HCT116 (cell line): ENCODE data around the gene TULP3. TPM values are rescaled to one million over a fixed set of nuclear protein-coding genes. Genes with fewer than 3 reads are reported as not detected.

Source experiments
- ATAC-seq: fragments of 200-7000 bp; cut with Tn5 transposase; 2 replicates; pipeline ENCODE4 v1.9.1; 2020; ENCODE audit warnings: mild to moderate bottlenecking, moderate library complexity
- BruUV-seq: library from RNA; stranded (reverse); fragments of 400-500 nt; replicated peaks from 2 replicates; lab custom pipeline; 2021; lab: Mats Ljungman, UMichigan
- CTCF ChIA-PET: fragments of 300-600 bp; sonication (Branson Sonifier 250); formaldehyde crosslinking; loops from one replicate; lab custom pipeline; 2021; ENCODE audit warnings: antibody characterized with exemption; lab: Charles Lee
- POLR2A ChIA-PET: fragments of 300-600, 350-600 bp; sonication (Branson Sonifier 250); formaldehyde crosslinking; loops from one replicate; lab custom pipeline; 2021; ENCODE audit warnings: antibody characterized with exemption; lab: Charles Lee
- RAD21 ChIA-PET, 2 experiments: fragments of 300-600 bp; sonication (Branson Sonifier 250); formaldehyde crosslinking; loops; one replicate each; lab custom pipeline; 2023; ENCODE audit warnings: low total read pairs in 2 of 2; ENCODE audit not compliant: uncharacterized antibody in 2 of 2, unreplicated experiment in 2 of 2, low non-redundant PET in 1 of 2; lab: Charles Lee
- DNase-seq: peaks from one replicate; pipeline ENCODE4 v3.0.0-alpha.2; 2010; ENCODE audit warnings: low read depth, low spot score
- H2AFZ ChIP-seq: fragments of 200-600 bp; shearing (Covaris generic), sonication (generic); 2 replicates; pipeline ENCODE4 v1.6.1; 2017; ENCODE audit warnings: low read depth, mixed run types, mixed read lengths, antibody characterized with exemption, low read length; ENCODE audit not compliant: poor library complexity, severe bottlenecking
- H3K27ac ChIP-seq: 2 replicates; pipeline ENCODE4 v1.5.1; 2012; ENCODE audit warnings: low read depth, low read length
- H3K27me3 ChIP-seq: fragments of 200-600 bp; sonication (generic); 2 replicates; pipeline ENCODE4 v1.6.1; 2016; ENCODE audit warnings: mixed run types, low read length, mixed read lengths; ENCODE audit not compliant: insufficient read depth
- H3K36me3 ChIP-seq, 2 experiments: fragments of 200-500 bp in 1 of 2; fragments of 200-600 bp in 1 of 2; sonication (Bioruptor generic) in 1 of 2; sonication (generic) in 1 of 2; 2 replicates each; pipeline versions ENCODE4 v1.5.1 to v1.6.1; 2014 to 2016; ENCODE audit warnings: low read length in 2 of 2, inconsistent platforms in 1 of 2, mixed read lengths in 1 of 2, mixed run types in 1 of 2; ENCODE audit not compliant: insufficient read depth in 2 of 2, control insufficient read depth in 1 of 2
- H3K4me1 ChIP-seq, 2 experiments: fragments of 200-600 bp in 1 of 2; sonication (generic) in 1 of 2; 2 replicates each; pipeline versions ENCODE4 v1.5.1 to v1.6.1; 2012 to 2017; ENCODE audit warnings: low read length in 2 of 2, inconsistent platforms in 1 of 2, mild to moderate bottlenecking in 1 of 2, mixed read lengths in 1 of 2, mixed run types in 1 of 2, moderate library complexity in 1 of 2; ENCODE audit not compliant: insufficient read depth in 2 of 2, control insufficient read depth in 1 of 2
- H3K4me2 ChIP-seq: fragments of 200-600 bp; sonication (generic); 2 replicates; pipeline ENCODE4 v1.6.1; 2017; ENCODE audit warnings: mixed run types, low read length, mixed read lengths
- H3K4me3 ChIP-seq, 2 experiments: fragments of 200-600 bp in 1 of 2; sonication (generic) in 1 of 2; replicated peaks in 1 of 2; 2 replicates each; pipeline ENCODE4 v1.5.1; 2011 to 2016; ENCODE audit warnings: low read length in 2 of 2, control low read depth in 1 of 2, low read depth in 1 of 2, mild to moderate bottlenecking in 1 of 2, mixed read lengths in 1 of 2, mixed run types in 1 of 2
- H3K79me2 ChIP-seq: fragments of 200-600 bp; sonication (generic); 2 replicates; pipeline ENCODE4 v1.6.1; 2017; ENCODE audit warnings: mild to moderate bottlenecking, mixed run types, low read length, moderate library complexity, mixed read lengths; ENCODE audit not compliant: insufficient read depth
- H3K9ac ChIP-seq: fragments of 200-600 bp; sonication (generic); 2 replicates; pipeline ENCODE4 v1.6.1; 2016; ENCODE audit warnings: low read length, mixed read lengths
- H3K9me2 ChIP-seq: fragments of 200-600 bp; sonication (generic), shearing (Covaris generic); 2 replicates; pipeline ENCODE4 v1.6.1; 2017; ENCODE audit warnings: mixed run types, mild to moderate bottlenecking, moderate library complexity; ENCODE audit not compliant: insufficient read depth
- H3K9me3 ChIP-seq, 2 experiments: fragments of 200-500 bp in 1 of 2; fragments of 200-600 bp in 1 of 2; sonication (Bioruptor generic) in 1 of 2; sonication (generic) in 1 of 2; 2 replicates each; pipeline ENCODE4 v1.6.1; 2014 to 2017; ENCODE audit warnings: low read length in 2 of 2, mixed read lengths in 2 of 2, inconsistent platforms in 1 of 2, low read depth in 1 of 2, mild to moderate bottlenecking in 1 of 2, mixed run types in 1 of 2, moderate library complexity in 1 of 2; ENCODE audit not compliant: control insufficient read depth in 1 of 2, insufficient read depth in 1 of 2
- H4K20me1 ChIP-seq: fragments of 200-600 bp; sonication (generic), shearing (Covaris generic); 2 replicates; pipeline ENCODE4 v1.6.1; 2017; ENCODE audit warnings: mixed run types, mild to moderate bottlenecking, moderate library complexity; ENCODE audit not compliant: insufficient read depth
- CBX3 ChIP-seq: IDR thresholded peaks from 2 replicates; pipeline ENCODE4 v1.6.1; 2012; ENCODE audit warnings: low read depth
- CEBPB ChIP-seq: IDR thresholded peaks from 2 replicates; pipeline ENCODE4 v1.6.1; 2012; ENCODE audit warnings: low read depth
- EZH2 ChIP-seq: fragments of 200-600 bp; sonication (generic); IDR thresholded peaks from 2 replicates; pipeline ENCODE4 v1.6.1; 2017; ENCODE audit warnings: antibody characterized with exemption, mixed run types
- EZH2phosphoT487 ChIP-seq: fragments of 200-600 bp; IDR thresholded peaks from 2 replicates; pipeline ENCODE4 v1.6.1; 2018; ENCODE audit warnings: antibody characterized with exemption, borderline replicate concordance
- FOSL1 ChIP-seq: IDR thresholded peaks from 2 replicates; pipeline ENCODE4 v1.6.1; 2012; ENCODE audit warnings: low read depth
- JUND ChIP-seq: IDR thresholded peaks from 2 replicates; pipeline ENCODE4 v1.6.1; 2012
- SIN3A ChIP-seq: IDR thresholded peaks from 2 replicates; pipeline ENCODE4 v1.6.1; 2012; ENCODE audit warnings: low read depth
- SP1 ChIP-seq: IDR thresholded peaks from 2 replicates; pipeline ENCODE4 v1.6.1; 2012; ENCODE audit warnings: low read depth
- SRF ChIP-seq: IDR thresholded peaks from 2 replicates; pipeline ENCODE4 v1.6.1; 2012; ENCODE audit warnings: low read depth
- intact Hi-C: fragments of 100-400 bp; cut with micrococcal nuclease; formaldehyde crosslinking; loops from 2 replicates; pipeline ENCODE4 v1.10.0; 2022
- total RNA-seq: library from RNA; stranded (reverse); gene quantifications from one replicate; pipeline ENCODE4 v1.2.1, GENCODE V29; 2021; ENCODE audit not compliant: unreplicated experiment
- TF ChIP-seq, protein P1 (sequence below): IDR thresholded peaks from 2 replicates; pipeline ENCODE4 v1.6.1; 2012

Gene TULP3
- total RNA-seq, 1 experiment from 2014 or later, result 21.3 TPM

DNA sequence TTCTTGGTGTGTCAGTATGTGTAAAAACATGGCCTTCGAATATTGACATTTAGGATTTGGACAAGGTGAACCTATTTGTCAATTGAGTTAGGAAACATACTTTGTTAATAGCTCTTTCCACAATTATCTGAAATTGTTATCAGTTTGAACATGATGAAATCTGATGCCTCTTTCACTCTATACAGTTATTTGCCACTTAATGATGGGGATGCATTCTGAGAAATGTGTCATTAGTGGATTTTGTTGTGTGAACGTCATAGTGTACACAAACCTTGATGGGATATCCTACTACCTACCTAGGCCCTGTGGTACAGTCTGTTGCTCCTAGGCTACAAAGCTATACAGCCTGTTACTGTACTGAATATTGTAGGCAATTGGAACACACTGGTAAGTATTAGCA, 4.8 kb downstream of the TULP3 start:
- Histone ChIP-seq H3K4me3 (no peak overlapping the region), H3K27ac (no peak overlapping the region), H2AFZ (no peak overlapping the region), H3K79me2 (peaks cover 60% of the 10 kb centered on the region), H3K9me3 (no peaks in the 10 kb centered on the region), H4K20me1 (no peaks in the 10 kb centered on the region), H3K27me3 (no peaks in the 10 kb centered on the region), H3K4me2 (no peak overlapping the region), H3K36me3 (no peaks in the 10 kb centered on the region), H3K4me1 (peaks cover 17 to 22% of the 10 kb centered on the region in 2 experiments), H3K9me2 (no peaks in the 10 kb centered on the region)
- CTCF ChIA-PET, result no interaction called here
- RAD21 ChIA-PET, result no interaction called here
- DNase-seq, result no peak
- no peak for ATAC-seq
- BruUV-seq, result no TSS peak
- POLR2A ChIA-PET, result no interaction called here
- TF ChIP-seq CBX3 (no peak), SP1 (no peak), SRF (no peak), JUND (no peak)
- TF ChIP-seq, all 23 proteins: peak for 0
- no peak overlapping the region for H3K9ac ChIP-seq
- intact Hi-C loops, result no loop called here

DNA sequence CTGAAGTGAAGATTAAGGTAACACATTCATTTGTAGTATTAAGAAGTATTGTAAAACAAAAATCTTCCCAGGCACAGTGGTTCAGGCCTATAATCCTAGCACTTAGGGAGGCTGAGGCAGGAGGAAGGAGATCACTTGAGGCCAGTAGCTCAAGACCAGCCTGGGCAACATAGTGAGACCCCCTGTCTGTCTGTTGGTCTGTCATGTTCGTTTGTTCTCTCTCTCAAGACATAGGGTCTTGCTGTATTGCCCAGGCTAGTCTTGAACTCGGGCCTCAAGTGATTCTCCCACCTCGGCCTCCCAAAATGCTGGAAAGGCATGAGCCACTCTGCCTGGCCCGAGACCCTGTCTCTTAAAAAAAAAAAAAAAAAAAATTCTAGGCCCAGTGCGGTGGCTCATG, 6.7 kb downstream of the TULP3 start:
- Histone ChIP-seq H3K4me2 (no peak overlapping the region), H3K4me1 (peaks cover 8 to 9% of the 10 kb centered on the region in 2 experiments), H3K27me3 (no peaks in the 10 kb centered on the region), H3K36me3 (no peaks in the 10 kb centered on the region), H3K9me3 (no peaks in the 10 kb centered on the region), H3K9ac (no peak overlapping the region), H3K27ac (no peak overlapping the region), H3K9me2 (no peaks in the 10 kb centered on the region)
- ChIA-PET RAD21 (no interaction called here), CTCF (no interaction called here), POLR2A (no interaction called here)
- ATAC-seq (no peak), DNase-seq (no peak)
- TF ChIP-seq JUND (no peak), CEBPB (no peak), EZH2 (no peak), EZH2phosphoT487 (no peak), SIN3A (no peak), FOSL1 (no peak)
- TF ChIP-seq, protein P1, sequence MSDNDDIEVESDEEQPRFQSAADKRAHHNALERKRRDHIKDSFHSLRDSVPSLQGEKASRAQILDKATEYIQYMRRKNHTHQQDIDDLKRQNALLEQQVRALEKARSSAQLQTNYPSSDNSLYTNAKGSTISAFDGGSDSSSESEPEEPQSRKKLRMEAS, result no peak
- TF ChIP-seq, all 23 proteins: peak for 0
- H4K20me1 ChIP-seq, result peaks cover 4% of the 10 kb centered on the region; the same call in 1 of the 2 replicates
- H3K4me3 ChIP-seq, result no peak overlapping the region
- H2AFZ ChIP-seq, result no peak overlapping the region
- no TSS peak for BruUV-seq
- intact Hi-C loops, result no loop called here
- peaks cover 58% of the 10 kb centered on the region for H3K79me2 ChIP-seq
